ENCODE measurements around the gene DOC2A.

DNA sequence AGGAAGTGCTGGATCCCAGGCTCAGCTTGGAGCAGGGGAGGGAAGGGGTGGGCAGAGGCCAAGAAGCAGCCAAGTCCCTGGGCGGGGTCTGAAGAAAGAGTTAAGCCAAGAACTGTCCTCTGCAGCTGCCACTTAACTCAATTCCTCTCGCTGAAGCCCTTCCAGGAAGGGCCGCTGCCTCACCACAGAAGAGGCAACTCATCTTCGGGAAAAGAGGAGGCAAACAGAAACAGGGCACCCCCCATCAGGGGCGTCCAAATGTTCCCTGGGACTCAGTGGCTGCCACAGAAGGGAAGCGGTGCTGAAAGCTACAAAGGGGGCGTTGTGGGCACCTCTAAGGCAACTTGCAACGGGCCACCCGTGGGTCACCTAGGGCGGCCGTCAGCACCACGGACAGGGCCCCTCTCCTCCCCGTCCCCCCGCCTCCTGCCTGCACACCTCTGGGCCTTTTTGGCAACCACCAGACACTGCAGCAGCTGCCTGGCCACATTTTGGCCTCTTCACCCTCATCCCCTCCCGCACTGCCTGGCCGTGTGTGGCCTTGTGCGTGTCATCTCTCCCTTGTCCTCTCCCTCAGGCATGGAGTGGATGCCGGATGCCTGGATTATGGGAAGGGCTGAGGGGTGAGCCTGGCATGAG lies 17.7 kb upstream of the DOC2A start:
- TF ChIP-seq, protein P1, sequence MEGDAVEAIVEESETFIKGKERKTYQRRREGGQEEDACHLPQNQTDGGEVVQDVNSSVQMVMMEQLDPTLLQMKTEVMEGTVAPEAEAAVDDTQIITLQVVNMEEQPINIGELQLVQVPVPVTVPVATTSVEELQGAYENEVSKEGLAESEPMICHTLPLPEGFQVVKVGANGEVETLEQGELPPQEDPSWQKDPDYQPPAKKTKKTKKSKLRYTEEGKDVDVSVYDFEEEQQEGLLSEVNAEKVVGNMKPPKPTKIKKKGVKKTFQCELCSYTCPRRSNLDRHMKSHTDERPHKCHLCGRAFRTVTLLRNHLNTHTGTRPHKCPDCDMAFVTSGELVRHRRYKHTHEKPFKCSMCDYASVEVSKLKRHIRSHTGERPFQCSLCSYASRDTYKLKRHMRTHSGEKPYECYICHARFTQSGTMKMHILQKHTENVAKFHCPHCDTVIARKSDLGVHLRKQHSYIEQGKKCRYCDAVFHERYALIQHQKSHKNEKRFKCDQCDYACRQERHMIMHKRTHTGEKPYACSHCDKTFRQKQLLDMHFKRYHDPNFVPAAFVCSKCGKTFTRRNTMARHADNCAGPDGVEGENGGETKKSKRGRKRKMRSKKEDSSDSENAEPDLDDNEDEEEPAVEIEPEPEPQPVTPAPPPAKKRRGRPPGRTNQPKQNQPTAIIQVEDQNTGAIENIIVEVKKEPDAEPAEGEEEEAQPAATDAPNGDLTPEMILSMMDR (IDR thresholded peaks at IDR 0.05; ENCODE audit: low read length) = no peak
- no peak for TF ChIP-seq EZH2 (IDR thresholded peaks at IDR 0.05; ENCODE audit: borderline replicate concordance, low read length)
